ENCODE results near the gene OS9. TPM values are rescaled to one million over a fixed set of nuclear protein-coding genes. Genes with fewer than 3 reads are reported as not detected.

Gene OS9
- total and polyA plus RNA-seq, 2 donors (not counting 3 experiments of a cell fraction or from before 2014, with no cell fraction given), result 212 to 561 TPM

GRCh38 chr12:57732726-57733593 lies 39.0 kb downstream of the OS9 start:
- CTCF ChIA-PET, result interaction anchor here (0.9 to 2.3 kb wide), 2 partner anchors 9 to 24 kb away, joined by 3 to 8 read pairs; no protein-coding TSS in a partner anchor
- POLR2A ChIA-PET, result interaction anchor here (0.5 to 0.7 kb wide), 3 partner anchors 150 to 631 kb away, joined by 3 to 6 read pairs (median 4); no protein-coding TSS in a partner anchor
- Histone ChIP-seq H3K9me3 (replicated peaks; ENCODE audit: control insufficient read depth, insufficient read depth, low read length) (no peaks in the 10 kb centered on the region), H3K79me2 (ENCODE audit: control insufficient read depth, insufficient read depth, low read length) (no peaks in the 10 kb centered on the region), H3K4me3 (replicated peaks in 1 of 3; ENCODE audit: insufficient read depth in 1 of 3, low read depth in 1 of 3, low read length in 3 of 3) (no peak overlapping the region), H3K36me3 (ENCODE audit: control insufficient read depth in 2 of 2, extremely low read depth in 1 of 2, insufficient read depth in 2 of 2, low read length in 2 of 2) (no peaks in the 10 kb centered on the region), H2AFZ (ENCODE audit: low read depth, low read length) (no peak overlapping the region), H3K4me1 (ENCODE audit: control insufficient read depth, extremely low read depth, insufficient read depth, low read length) (no peaks in the 10 kb centered on the region), H3K27ac (ENCODE audit: insufficient read depth, low read depth, low read length) (no peak overlapping the region), H3K9me1 (replicated peaks; ENCODE audit: control insufficient read depth, extremely low read depth, insufficient read depth, low read length) (no peaks in the 10 kb centered on the region), H3K9ac (replicated peaks; ENCODE audit: extremely low read depth, insufficient read depth, low read length) (no peak overlapping the region), H3K4me2 (ENCODE audit: insufficient read depth, low read length) (no peak overlapping the region), H4K20me1 (replicated peaks; ENCODE audit: control insufficient read depth, extremely low read depth, insufficient read depth, low read length) (no peaks in the 10 kb centered on the region), H3K27me3 (ENCODE audit: control insufficient read depth in 2 of 2, insufficient read depth in 2 of 2, low read length in 2 of 2) (peaks cover 58 to 62% of the 10 kb centered on the region in 2 experiments)
- DNase-seq (ENCODE audit: low read depth, low spot score) (no peak), FAIRE-seq (peak; percentile 4)
- dilution Hi-C loops (cut with MboI; ENCODE audit: extremely low pct_ligation_motif_present, low sequenced_read_pairs), result no loop called here
- intact Hi-C loops (cut with micrococcal nuclease), result no loop called here
- BruUV-seq (replicated peaks), result no TSS peak
- peak; percentile 22 for TF ChIP-seq FOS (IDR thresholded peaks at IDR 0.05; ENCODE audit: borderline replicate concordance, insufficient read depth, low read length)
- no peak for TF ChIP-seq MYC (IDR thresholded peaks at IDR 0.05; ENCODE audit: low read depth, low read length)
- TF ChIP-seq JUN (IDR thresholded peaks at IDR 0.05; ENCODE audit: borderline replicate concordance, insufficient read depth, insufficient read length, low read depth), result no peak
- no peak for TF ChIP-seq CTCF (IDR thresholded peaks at IDR 0.05; ENCODE audit: extremely low read depth in 1 of 2, insufficient read depth in 1 of 2, low read depth in 1 of 2, low read length in 2 of 2)
- TF ChIP-seq POLR2A (IDR thresholded peaks at IDR 0.05; ENCODE audit: low read depth, low read length), result no peak
- no peak for TF ChIP-seq POLR2AphosphoS5 (IDR thresholded peaks at IDR 0.05; ENCODE audit: insufficient read depth, low read depth, low read length)
